ENCODE data around the gene KCNMA1.

Gene KCNMA1

DNA sequence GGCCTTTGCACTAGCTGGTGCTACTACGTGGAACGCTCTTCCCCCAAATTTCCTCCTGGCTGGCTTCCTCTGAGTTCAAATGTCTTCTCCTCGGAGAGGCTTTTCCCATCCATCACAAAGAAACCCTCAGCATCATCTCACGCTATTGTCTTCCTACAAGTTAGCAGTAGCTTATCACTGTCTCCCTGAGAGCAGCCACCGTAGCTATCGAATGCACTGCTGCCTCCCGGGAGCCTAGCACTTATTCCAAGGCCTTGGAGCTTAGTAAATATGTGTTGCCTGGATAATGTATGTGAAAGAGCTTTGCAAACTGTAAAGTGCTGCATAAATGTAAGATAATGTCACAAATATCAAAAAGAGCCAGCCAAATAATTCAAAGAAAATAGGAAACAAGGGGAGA lies 124.4 kb downstream of the KCNMA1 start:
- H3K9ac ChIP-seq (ENCODE audit: low read depth, low read length): no peak overlapping the region
- WGBS: 79% methylated on average over 7 of the region's 7 CpGs
- no peaks in the 10 kb centered on the region for H3K27me3 ChIP-seq (ENCODE audit: insufficient read depth, low read length)
- no peak overlapping the region for H3K27ac ChIP-seq (ENCODE audit: low read depth, low read length)
- no peaks in the 10 kb centered on the region for H3K36me3 ChIP-seq (ENCODE audit: insufficient read depth, low read length)
- H3K4me3 ChIP-seq (ENCODE audit: low read length): no peak overlapping the region
- no peaks in the 10 kb centered on the region for H3K9me3 ChIP-seq (ENCODE audit: insufficient read depth, low read depth, low read length)
- H3K4me1 ChIP-seq (ENCODE audit: insufficient read depth, low read length): peaks cover 17% of the 10 kb centered on the region; the same call in 1 of the 2 replicates

- 100% methylated on average over 1 of the region's 1 CpG for WGBS
- Histone ChIP-seq H3K4me3 (ENCODE audit: low read length) (no peak overlapping the region), H3K9ac (ENCODE audit: low read depth, low read length) (no peak overlapping the region), H3K9me3 (ENCODE audit: insufficient read depth, low read depth, low read length) (no peaks in the 10 kb centered on the region), H3K4me1 (ENCODE audit: insufficient read depth, low read length) (peaks cover 17% of the 10 kb centered on the region; the same call in 1 of the 2 replicates), H3K27me3 (ENCODE audit: insufficient read depth, low read length) (no peaks in the 10 kb centered on the region), H3K36me3 (ENCODE audit: insufficient read depth, low read length) (no peaks in the 10 kb centered on the region), H3K27ac (ENCODE audit: low read depth, low read length) (no peak overlapping the region)
These were observed 125.4 kb downstream of the KCNMA1 start for GRCh38 chr10:77512219-77512578.

GRCh38 chr10:77511498-77512218 lies 126.0 kb downstream of the KCNMA1 start:
- Histone ChIP-seq H3K36me3 (ENCODE audit: insufficient read depth, low read length) (no peaks in the 10 kb centered on the region), H3K9me3 (ENCODE audit: insufficient read depth, low read depth, low read length) (no peaks in the 10 kb centered on the region), H3K9ac (ENCODE audit: low read depth, low read length) (no peak overlapping the region), H3K4me1 (ENCODE audit: insufficient read depth, low read length) (peaks cover 17% of the 10 kb centered on the region; the same call in 1 of the 2 replicates), H3K27me3 (ENCODE audit: insufficient read depth, low read length) (no peaks in the 10 kb centered on the region), H3K27ac (ENCODE audit: low read depth, low read length) (0 out of 2 replicates have a peak overlapping the region, but pooled peaks have one; percentile 51), H3K4me3 (ENCODE audit: low read length) (no peak overlapping the region)
- WGBS: 82% methylated on average over 6 of the region's 6 CpGs

DNA sequence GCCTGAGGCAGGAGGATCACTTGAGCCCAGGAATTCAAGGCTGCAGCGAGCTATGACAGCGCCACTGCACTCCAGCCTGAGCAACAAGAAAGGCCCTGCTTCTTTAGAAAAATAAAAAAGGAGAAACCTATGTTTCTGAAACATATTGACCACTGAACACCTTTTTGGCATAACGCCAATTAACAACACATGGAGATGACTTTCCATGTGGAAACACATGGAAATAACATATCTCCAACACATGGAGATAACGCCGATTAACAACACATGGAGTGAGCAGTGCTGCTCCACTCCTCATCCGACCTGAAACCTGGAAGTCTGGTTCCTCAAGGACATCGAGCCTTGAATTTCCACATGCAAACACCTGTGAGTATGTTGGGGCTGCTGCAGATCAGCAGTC lies 126.9 kb downstream of the KCNMA1 start:
- peaks cover 17% of the 10 kb centered on the region; the same call in 1 of the 2 replicates for H3K4me1 ChIP-seq (ENCODE audit: insufficient read depth, low read length)
- no peaks in the 10 kb centered on the region for H3K27me3 ChIP-seq (ENCODE audit: insufficient read depth, low read length)
- no peak overlapping the region; the same call in 1 of the 2 replicates for H3K9ac ChIP-seq (ENCODE audit: low read depth, low read length)
- WGBS: 84% methylated on average over 7 of the region's 7 CpGs
- no peak overlapping the region for H3K4me3 ChIP-seq (ENCODE audit: low read length)
- H3K36me3 ChIP-seq (ENCODE audit: insufficient read depth, low read length): no peaks in the 10 kb centered on the region
- H3K9me3 ChIP-seq (ENCODE audit: insufficient read depth, low read depth, low read length): no peaks in the 10 kb centered on the region
- no peak overlapping the region for H3K27ac ChIP-seq (ENCODE audit: low read depth, low read length)

DNA sequence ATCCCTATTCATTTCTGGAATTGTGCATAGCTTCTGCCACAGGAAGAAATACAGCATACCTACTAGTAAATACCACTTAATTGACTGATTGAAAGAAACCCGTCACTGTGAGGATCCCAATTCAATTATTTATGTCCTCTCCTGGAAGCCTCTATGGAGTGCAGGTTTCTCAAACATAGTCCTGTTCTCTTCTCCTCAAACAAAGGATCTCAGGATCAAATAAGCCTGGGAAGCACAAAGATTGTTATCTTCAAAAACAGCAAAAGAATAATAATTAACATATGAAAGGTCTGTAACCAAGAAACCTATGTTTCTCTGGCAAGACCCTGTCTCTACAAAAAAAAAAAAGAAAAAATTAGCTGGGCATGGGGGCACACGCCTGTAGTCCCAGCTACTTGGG lies 127.3 kb downstream of the KCNMA1 start:
- Histone ChIP-seq H3K4me3 (ENCODE audit: low read length) (no peak overlapping the region), H3K36me3 (ENCODE audit: insufficient read depth, low read length) (no peaks in the 10 kb centered on the region), H3K27me3 (ENCODE audit: insufficient read depth, low read length) (no peaks in the 10 kb centered on the region), H3K27ac (ENCODE audit: low read depth, low read length) (no peak overlapping the region), H3K9ac (ENCODE audit: low read depth, low read length) (no peak overlapping the region), H3K9me3 (ENCODE audit: insufficient read depth, low read depth, low read length) (no peaks in the 10 kb centered on the region), H3K4me1 (ENCODE audit: insufficient read depth, low read length) (peaks cover 17% of the 10 kb centered on the region; the same call in 1 of the 2 replicates)
- 81% methylated on average over 2 of the region's 2 CpGs for WGBS

DNA sequence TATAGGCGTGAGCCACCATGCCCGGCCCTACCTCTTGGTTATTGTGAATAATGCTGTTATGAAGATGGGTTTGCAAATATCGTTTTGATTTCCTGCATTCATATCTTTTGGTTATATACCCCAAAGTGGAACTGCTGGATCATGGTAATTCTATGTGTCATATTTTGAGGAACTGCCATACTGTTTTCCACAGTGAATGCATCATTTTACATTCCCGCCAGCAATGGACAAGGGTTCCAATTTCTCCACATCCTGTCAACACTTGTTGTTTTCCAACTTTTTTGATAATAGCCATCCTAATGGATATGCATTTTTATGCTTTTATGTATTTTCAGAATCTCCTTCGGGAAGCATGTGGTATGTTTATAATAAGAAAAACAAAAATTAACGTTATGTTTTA lies 128.2 kb downstream of the KCNMA1 start:
- peaks cover 17% of the 10 kb centered on the region; the same call in 1 of the 2 replicates for H3K4me1 ChIP-seq (ENCODE audit: insufficient read depth, low read length)
- H3K9ac ChIP-seq (ENCODE audit: low read depth, low read length): no peak overlapping the region
- no peaks in the 10 kb centered on the region for H3K36me3 ChIP-seq (ENCODE audit: insufficient read depth, low read length)
- no peaks in the 10 kb centered on the region for H3K9me3 ChIP-seq (ENCODE audit: insufficient read depth, low read depth, low read length)
- H3K4me3 ChIP-seq (ENCODE audit: low read length): no peak overlapping the region
- 97% methylated on average over 6 of the region's 6 CpGs for whole genome bisulfite sequencing
- no peaks in the 10 kb centered on the region for H3K27me3 ChIP-seq (ENCODE audit: insufficient read depth, low read length)
- no peak overlapping the region for H3K27ac ChIP-seq (ENCODE audit: low read depth, low read length)

DNA sequence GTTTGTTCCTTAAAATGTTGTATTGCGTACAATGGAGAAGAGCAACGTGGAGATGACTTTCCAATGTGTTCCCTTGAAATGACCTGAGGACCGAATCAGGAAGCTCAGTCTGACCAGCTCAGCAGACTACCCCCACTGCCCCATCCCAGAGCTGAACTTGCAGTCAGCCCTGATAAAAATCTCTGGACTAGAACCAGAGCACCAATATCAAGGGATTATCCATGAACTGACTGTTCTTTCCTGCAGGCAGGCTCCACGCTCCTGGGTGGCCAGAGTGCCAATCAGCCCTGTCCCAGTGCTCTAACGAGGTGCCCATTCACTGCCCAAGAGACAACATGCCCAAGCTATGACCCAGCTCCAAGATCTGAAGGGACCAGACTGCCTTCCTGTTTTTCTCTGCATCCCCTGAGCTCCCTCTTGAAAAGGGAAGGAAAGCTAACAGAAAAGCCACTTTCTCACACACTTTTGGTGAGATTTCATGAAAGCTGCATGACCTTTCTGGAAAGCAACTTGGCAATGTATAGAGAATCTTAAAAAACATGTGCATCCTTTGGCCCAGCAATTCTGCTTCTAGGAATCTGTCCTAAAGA lies 130.2 kb downstream of the KCNMA1 start:
- H3K9ac ChIP-seq (ENCODE audit: low read depth, low read length): no peak overlapping the region
- WGBS: 86% methylated on average over 5 of the region's 5 CpGs
- H3K36me3 ChIP-seq (ENCODE audit: insufficient read depth, low read length): no peaks in the 10 kb centered on the region
- H3K9me3 ChIP-seq (ENCODE audit: insufficient read depth, low read depth, low read length): no peaks in the 10 kb centered on the region
- H3K4me3 ChIP-seq (ENCODE audit: low read length): no peak overlapping the region
- peaks cover 17% of the 10 kb centered on the region; the same call in 1 of the 2 replicates for H3K4me1 ChIP-seq (ENCODE audit: insufficient read depth, low read length)
- no peak overlapping the region for H3K27ac ChIP-seq (ENCODE audit: low read depth, low read length)
- H3K27me3 ChIP-seq (ENCODE audit: insufficient read depth, low read length): no peaks in the 10 kb centered on the region

- Histone ChIP-seq H3K4me1 (ENCODE audit: insufficient read depth, low read length) (peaks cover 11% of the 10 kb centered on the region; the same call in 1 of the 2 replicates), H3K27me3 (ENCODE audit: insufficient read depth, low read length) (no peaks in the 10 kb centered on the region), H3K27ac (ENCODE audit: low read depth, low read length) (no peak overlapping the region), H3K9me3 (ENCODE audit: insufficient read depth, low read depth, low read length) (no peaks in the 10 kb centered on the region), H3K4me3 (ENCODE audit: low read length) (no peak overlapping the region), H3K9ac (ENCODE audit: low read depth, low read length) (no peak overlapping the region), H3K36me3 (ENCODE audit: insufficient read depth, low read length) (no peaks in the 10 kb centered on the region)
- 88% methylated on average over 3 of the region's 3 CpGs for WGBS
These were observed 130.9 kb downstream of the KCNMA1 start for GRCh38 chr10:77506517-77507200.

DNA sequence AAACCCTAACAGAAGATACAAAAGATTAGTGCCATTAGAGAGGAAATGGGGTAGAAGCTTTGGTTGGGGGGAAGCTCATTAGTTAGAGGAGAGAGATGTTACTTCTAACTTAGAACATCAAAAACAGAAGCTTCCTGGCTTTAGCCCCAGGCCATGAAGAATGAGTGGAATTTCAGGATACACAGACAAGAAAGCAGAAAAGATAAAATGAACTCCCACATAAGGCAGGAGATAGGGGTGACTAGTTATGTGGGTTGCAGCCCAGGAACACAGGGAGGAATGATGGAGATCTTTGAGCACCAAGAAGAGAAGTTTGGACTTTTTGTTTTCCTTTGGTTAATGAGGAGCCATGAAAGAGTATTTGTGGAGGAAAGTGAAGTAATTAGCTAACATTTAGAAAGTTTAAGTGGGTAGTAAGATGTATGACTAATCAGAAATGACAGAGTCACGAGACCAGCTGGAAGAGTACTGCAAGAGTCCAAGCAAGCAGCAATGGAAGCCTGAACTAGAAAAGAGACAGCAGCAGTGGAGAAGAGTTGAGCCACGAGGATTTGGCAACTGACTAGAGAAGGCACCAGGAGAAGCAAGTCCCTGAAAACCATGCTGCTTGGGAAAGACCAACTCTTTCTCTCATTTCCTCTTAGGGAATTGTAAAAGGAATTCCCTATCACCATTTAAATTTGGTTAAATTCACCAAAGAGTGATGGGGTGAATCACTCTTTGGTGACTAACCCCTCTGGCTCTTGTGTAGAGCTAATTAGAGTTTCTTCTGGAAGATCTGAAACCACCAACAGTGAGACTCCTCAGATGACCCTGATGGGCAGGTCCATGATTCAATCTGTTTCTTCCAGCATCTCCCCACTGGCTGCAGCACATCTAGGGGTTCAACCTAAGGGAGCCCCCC lies 131.9 kb downstream of the KCNMA1 start:
- H3K36me3 ChIP-seq (ENCODE audit: insufficient read depth, low read length): no peaks in the 10 kb centered on the region
- no peaks in the 10 kb centered on the region for H3K27me3 ChIP-seq (ENCODE audit: insufficient read depth, low read length)
- no peaks in the 10 kb centered on the region for H3K9me3 ChIP-seq (ENCODE audit: insufficient read depth, low read depth, low read length)
- H3K4me1 ChIP-seq (ENCODE audit: insufficient read depth, low read length): peaks cover 1% of the 10 kb centered on the region; the same call in 1 of the 2 replicates
- no peak overlapping the region for H3K27ac ChIP-seq (ENCODE audit: low read depth, low read length)
- H3K9ac ChIP-seq (ENCODE audit: low read depth, low read length): no peak overlapping the region
- no peak overlapping the region for H3K4me3 ChIP-seq (ENCODE audit: low read length)
- WGBS: 83% methylated on average over 2 of the region's 2 CpGs

DNA sequence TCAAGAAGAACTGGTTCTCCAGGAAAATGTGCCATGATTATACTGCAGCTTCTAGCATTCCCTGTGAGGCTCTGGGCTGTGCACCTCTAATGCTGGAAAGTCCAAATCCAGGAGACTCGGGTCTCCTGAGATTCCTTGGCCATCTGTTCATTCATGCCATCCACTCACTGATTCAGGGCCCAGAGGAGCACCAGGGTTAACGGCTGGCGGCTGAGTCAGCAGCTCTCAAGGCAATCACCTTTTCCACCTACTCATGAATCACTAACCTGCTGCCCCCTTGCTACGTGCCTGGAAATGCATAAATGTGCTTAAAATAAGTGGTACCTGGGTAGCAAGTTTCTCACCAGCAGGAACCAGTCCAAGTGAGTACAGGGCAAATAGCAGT lies 132.7 kb downstream of the KCNMA1 start:
- Histone ChIP-seq H3K9ac (ENCODE audit: low read depth, low read length) (no peak overlapping the region), H3K9me3 (ENCODE audit: insufficient read depth, low read depth, low read length) (no peaks in the 10 kb centered on the region), H3K27ac (ENCODE audit: low read depth, low read length) (no peak overlapping the region), H3K27me3 (ENCODE audit: insufficient read depth, low read length) (no peaks in the 10 kb centered on the region), H3K36me3 (ENCODE audit: insufficient read depth, low read length) (no peaks in the 10 kb centered on the region), H3K4me3 (ENCODE audit: low read length) (no peak overlapping the region), H3K4me1 (ENCODE audit: insufficient read depth, low read length) (no peaks in the 10 kb centered on the region; the same call in 1 of the 2 replicates)
- WGBS: 79% methylated on average over 4 of the region's 4 CpGs

Data from HUES64 (cell line).